K562 (cell line): ENCODE data around the gene C11orf98. TPM values are rescaled to one million over a fixed set of nuclear protein-coding genes. Genes with fewer than 3 reads are reported as not detected.

Experiments used
- CEBPB ChIP-seq: fragments of 450-650 bp; IDR thresholded peaks from 2 replicates; pipeline ENCODE4 v1.6.1; 2016; ENCODE audit warnings: missing genetic modification characterization, missing compliant biosample characterization
- EHMT2 ChIP-seq: fragments of 450-650 bp; IDR thresholded peaks from 2 replicates; pipeline ENCODE4 v1.6.1; 2018; ENCODE audit warnings: antibody characterized with exemption
- MEIS2 ChIP-seq: fragments of 450-650 bp; IDR thresholded peaks from 2 replicates; pipeline ENCODE4 v1.6.1; 2014; ENCODE audit warnings: mild to moderate bottlenecking; ENCODE audit not compliant: partially characterized antibody
- NFE2L1 ChIP-seq: fragments of 450-650 bp; IDR thresholded peaks from 2 replicates; pipeline ENCODE4 v1.6.1; 2016; ENCODE audit warnings: missing genetic modification characterization, low read depth, mild to moderate bottlenecking, missing compliant biosample characterization, moderate library complexity, borderline replicate concordance
- NUFIP1 ChIP-seq: fragments of 450-650 bp; IDR thresholded peaks from 2 replicates; pipeline ENCODE4 v1.6.1; 2018; ENCODE audit not compliant: partially characterized antibody
- RBFOX2 ChIP-seq: fragments of 200-400 bp; formaldehyde crosslinking; IDR thresholded peaks from 2 replicates; pipeline ENCODE4 v1.6.1; 2017; ENCODE audit warnings: low read depth, mild to moderate bottlenecking, low read length, moderate library complexity
- SAP30 ChIP-seq: fragments of 200-600 bp; sonication (generic); IDR thresholded peaks from 2 replicates; pipeline ENCODE4 v1.6.1; 2012; ENCODE audit warnings: borderline replicate concordance, low read depth, mild to moderate bottlenecking, moderate library complexity, low read length, control low read depth, inconsistent platforms; ENCODE audit not compliant: insufficient read depth, poor library complexity, severe bottlenecking
- SIX5 ChIP-seq, 2 experiments: IDR thresholded peaks; 2 replicates each; pipeline ENCODE4 v1.6.1; 2011; ENCODE audit warnings: low read length in 2 of 2, borderline replicate concordance in 1 of 2, low read depth in 1 of 2, mild to moderate bottlenecking in 1 of 2, moderate library complexity in 1 of 2; ENCODE audit not compliant: insufficient read depth in 1 of 2
- SMAD4 ChIP-seq: fragments of 250-450 bp; sonication (Bioruptor Pico); conservative IDR thresholded peaks from 2 replicates; pipeline ENCODE4 v1.8.0; 2021; ENCODE audit warnings: inconsistent platforms, mild to moderate bottlenecking, moderate library complexity
- U2AF2 ChIP-seq: fragments of 200-400 bp; formaldehyde crosslinking; optimal IDR thresholded peaks from 2 replicates; pipeline ENCODE3; 2017; ENCODE audit warnings: low read depth, mild to moderate bottlenecking, low read length
- ZC3H11A ChIP-seq: IDR thresholded peaks from 2 replicates; pipeline ENCODE4 v1.6.1; 2012; ENCODE audit warnings: low read depth, low read length, improper control_type of control experiment
- ZC3H4 ChIP-seq: sonication (generic); formaldehyde crosslinking; IDR thresholded peaks from 2 replicates; pipeline ENCODE4 v1.9.0; 2021; ENCODE audit warnings: missing genetic modification reagents, borderline replicate concordance
- ZFP1 ChIP-seq: fragments of 450-650 bp; formaldehyde crosslinking; IDR thresholded peaks from 2 replicates; pipeline ENCODE4 v1.4.0; 2020; ENCODE audit warnings: mild to moderate bottlenecking, mixed read lengths
- ZNF311 ChIP-seq: fragments of 250-450 bp; sonication (Bioruptor Pico); IDR thresholded peaks from 2 replicates; pipeline ENCODE4 v1.4.0; 2020; ENCODE audit warnings: mild to moderate bottlenecking, moderate library complexity
- ZNF316 ChIP-seq: fragments of 450-650 bp; IDR thresholded peaks from 2 replicates; pipeline ENCODE4 v1.6.1; 2016
- ZNF586 ChIP-seq: fragments of 450-650 bp; formaldehyde crosslinking; conservative IDR thresholded peaks from 2 replicates; pipeline ENCODE4 v1.4.0; 2020; ENCODE audit warnings: mild to moderate bottlenecking, moderate library complexity
- ZNF695 ChIP-seq: fragments of 450-650 bp; formaldehyde crosslinking; IDR thresholded peaks from 2 replicates; pipeline ENCODE4 v1.4.0; 2020; ENCODE audit warnings: mild to moderate bottlenecking, moderate library complexity
- polyA plus RNA-seq, 8 experiments: library from polyadenylated mRNA; depleted of rRNA in 4 of 8; stranded (reverse) in 5 of 8; unstranded in 3 of 8; fragments of >200 nt; fragmentation: Nextera tagmentation in 2 of 8; fragmentation: Illumina TruSeq in 1 of 8; extraction: Ambion mirVana in 2 of 8; extraction: Trizol in 1 of 8; gene quantifications; 2 replicates each; pipeline versions ENCODE4 v1.2.1 to v1.2.3, GENCODE V29; 2011 to 2014; ENCODE audit warnings: inconsistent platforms in 1 of 8, missing spikeins in 1 of 8
- total RNA-seq, 7 experiments: library from RNA; depleted of rRNA in 6 of 7; stranded (reverse); fragments of >200 nt in 6 of 7; fragmentation: Illumina TruSeq in 2 of 7; extraction: Trizol in 2 of 7; gene quantifications; 2 replicates each; pipeline versions ENCODE4 v1.2.1 to v1.2.3, GENCODE V29; 2011 to 2021; ENCODE audit warnings: low replicate concordance in 1 of 7
- TF ChIP-seq, protein P1 (sequence below): fragments of 450-650 bp; formaldehyde crosslinking; IDR thresholded peaks from 2 replicates; pipeline ENCODE4 v1.4.0; 2020; ENCODE audit warnings: mild to moderate bottlenecking, moderate library complexity
- TF ChIP-seq, protein P2 (sequence below): fragments of 450-650 bp; IDR thresholded peaks from one replicate; pipeline ENCODE4 v1.6.1; 2018; ENCODE audit warnings: mild to moderate bottlenecking, moderate library complexity; ENCODE audit not compliant: partially characterized antibody
- TF ChIP-seq, protein P3 (sequence below): fragments of 250-450 bp; sonication (Bioruptor Pico); IDR thresholded peaks from 2 replicates; pipeline ENCODE4 v1.9.0; 2021; ENCODE audit warnings: mild to moderate bottlenecking, inconsistent platforms
- TF ChIP-seq, protein P4 (sequence below): sonication (generic); formaldehyde crosslinking; IDR thresholded peaks from 2 replicates; pipeline ENCODE4 v1.8.1; 2023; ENCODE audit warnings: mild to moderate bottlenecking, missing genetic modification reagents

C11orf98 gene
- total and polyA plus RNA-seq, 9 of the 15 experiments (the other 6 are each of a cell fraction or from before 2014, with no cell fraction given), result 103 to 352 (median 218) TPM

DNA sequence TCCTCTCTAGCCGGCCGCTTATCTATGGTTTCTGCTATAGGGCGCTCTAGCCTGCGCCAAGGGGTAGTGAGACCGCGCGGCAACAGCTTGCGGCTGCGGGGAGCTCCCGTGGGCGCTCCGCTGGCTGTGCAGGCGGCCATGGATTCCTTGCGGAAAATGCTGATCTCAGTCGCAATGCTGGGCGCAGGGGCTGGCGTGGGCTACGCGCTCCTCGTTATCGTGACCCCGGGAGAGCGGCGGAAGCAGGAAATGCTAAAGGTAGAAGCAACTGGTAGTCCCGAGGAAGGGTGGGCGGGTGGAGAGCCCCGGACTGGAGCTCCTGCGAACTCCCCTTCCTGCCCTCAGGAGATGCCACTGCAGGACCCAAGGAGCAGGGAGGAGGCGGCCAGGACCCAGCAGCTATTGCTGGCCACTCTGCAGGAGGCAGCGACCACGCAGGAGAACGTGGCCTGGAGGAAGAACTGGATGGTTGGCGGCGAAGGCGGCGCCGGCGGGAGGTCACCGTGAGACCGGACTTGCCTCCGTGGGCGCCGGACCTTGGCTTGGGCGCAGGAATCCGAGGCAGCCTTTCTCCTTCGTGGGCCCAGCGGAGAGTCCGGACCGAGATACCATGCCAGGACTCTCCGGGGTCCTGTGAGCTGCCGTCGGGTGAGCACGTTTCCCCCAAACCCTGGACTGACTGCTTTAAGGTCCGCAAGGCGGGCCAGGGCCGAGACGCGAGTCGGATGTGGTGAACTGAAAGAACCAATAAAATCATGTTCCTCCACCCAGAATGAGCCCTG is 6.8 kb upstream of the C11orf98 start, which contains the start of the genes LBHD1 and UQCC3 (continued):
- TF ChIP-seq, protein P1, sequence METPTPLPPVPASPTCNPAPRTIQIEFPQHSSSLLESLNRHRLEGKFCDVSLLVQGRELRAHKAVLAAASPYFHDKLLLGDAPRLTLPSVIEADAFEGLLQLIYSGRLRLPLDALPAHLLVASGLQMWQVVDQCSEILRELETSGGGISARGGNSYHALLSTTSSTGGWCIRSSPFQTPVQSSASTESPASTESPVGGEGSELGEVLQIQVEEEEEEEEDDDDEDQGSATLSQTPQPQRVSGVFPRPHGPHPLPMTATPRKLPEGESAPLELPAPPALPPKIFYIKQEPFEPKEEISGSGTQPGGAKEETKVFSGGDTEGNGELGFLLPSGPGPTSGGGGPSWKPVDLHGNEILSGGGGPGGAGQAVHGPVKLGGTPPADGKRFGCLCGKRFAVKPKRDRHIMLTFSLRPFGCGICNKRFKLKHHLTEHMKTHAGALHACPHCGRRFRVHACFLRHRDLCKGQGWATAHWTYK (CRISPR knock-in tag), result peak; percentile 57; the same call in 1 of the 2 replicates
- TF ChIP-seq ZNF311, result no peak
- TF ChIP-seq RBFOX2, result peak; percentile 93
- peak; percentile 35; the same call in 1 of the 2 replicates for TF ChIP-seq ZNF695 (CRISPR knock-in tag)
- no peak for TF ChIP-seq ZNF586 (CRISPR knock-in tag)
- TF ChIP-seq, protein P2, sequence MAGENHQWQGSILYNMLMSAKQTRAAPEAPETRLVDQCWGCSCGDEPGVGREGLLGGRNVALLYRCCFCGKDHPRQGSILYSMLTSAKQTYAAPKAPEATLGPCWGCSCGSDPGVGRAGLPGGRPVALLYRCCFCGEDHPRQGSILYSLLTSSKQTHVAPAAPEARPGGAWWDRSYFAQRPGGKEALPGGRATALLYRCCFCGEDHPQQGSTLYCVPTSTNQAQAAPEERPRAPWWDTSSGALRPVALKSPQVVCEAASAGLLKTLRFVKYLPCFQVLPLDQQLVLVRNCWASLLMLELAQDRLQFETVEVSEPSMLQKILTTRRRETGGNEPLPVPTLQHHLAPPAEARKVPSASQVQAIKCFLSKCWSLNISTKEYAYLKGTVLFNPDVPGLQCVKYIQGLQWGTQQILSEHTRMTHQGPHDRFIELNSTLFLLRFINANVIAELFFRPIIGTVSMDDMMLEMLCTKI, result no peak
- TF ChIP-seq, protein P3, sequence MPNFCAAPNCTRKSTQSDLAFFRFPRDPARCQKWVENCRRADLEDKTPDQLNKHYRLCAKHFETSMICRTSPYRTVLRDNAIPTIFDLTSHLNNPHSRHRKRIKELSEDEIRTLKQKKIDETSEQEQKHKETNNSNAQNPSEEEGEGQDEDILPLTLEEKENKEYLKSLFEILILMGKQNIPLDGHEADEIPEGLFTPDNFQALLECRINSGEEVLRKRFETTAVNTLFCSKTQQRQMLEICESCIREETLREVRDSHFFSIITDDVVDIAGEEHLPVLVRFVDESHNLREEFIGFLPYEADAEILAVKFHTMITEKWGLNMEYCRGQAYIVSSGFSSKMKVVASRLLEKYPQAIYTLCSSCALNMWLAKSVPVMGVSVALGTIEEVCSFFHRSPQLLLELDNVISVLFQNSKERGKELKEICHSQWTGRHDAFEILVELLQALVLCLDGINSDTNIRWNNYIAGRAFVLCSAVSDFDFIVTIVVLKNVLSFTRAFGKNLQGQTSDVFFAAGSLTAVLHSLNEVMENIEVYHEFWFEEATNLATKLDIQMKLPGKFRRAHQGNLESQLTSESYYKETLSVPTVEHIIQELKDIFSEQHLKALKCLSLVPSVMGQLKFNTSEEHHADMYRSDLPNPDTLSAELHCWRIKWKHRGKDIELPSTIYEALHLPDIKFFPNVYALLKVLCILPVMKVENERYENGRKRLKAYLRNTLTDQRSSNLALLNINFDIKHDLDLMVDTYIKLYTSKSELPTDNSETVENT (CRISPR knock-in tag), result peak; percentile 91
- TF ChIP-seq U2AF2, result no peak
- no peak for TF ChIP-seq ZFP1 (CRISPR knock-in tag)
- TF ChIP-seq NFE2L1 (tag), result no peak
- no peak for TF ChIP-seq SIX5 (IDR thresholded peaks at IDR 0.05; ENCODE audit: borderline replicate concordance in 1 of 2, insufficient read depth in 1 of 2, low read depth in 1 of 2, low read length in 2 of 2)
- 0 out of 2 replicates have a peak, but pooled peaks have one; percentile 42 for TF ChIP-seq ZNF316
- no peak; the same call in 1 of the 2 replicates for TF ChIP-seq ZC3H11A
- TF ChIP-seq ZC3H4 (CRISPR knock-in tag), result 0 out of 2 replicates have a peak, but pooled peaks have one; percentile 69
- TF ChIP-seq MEIS2, result no peak
- TF ChIP-seq, protein P4, sequence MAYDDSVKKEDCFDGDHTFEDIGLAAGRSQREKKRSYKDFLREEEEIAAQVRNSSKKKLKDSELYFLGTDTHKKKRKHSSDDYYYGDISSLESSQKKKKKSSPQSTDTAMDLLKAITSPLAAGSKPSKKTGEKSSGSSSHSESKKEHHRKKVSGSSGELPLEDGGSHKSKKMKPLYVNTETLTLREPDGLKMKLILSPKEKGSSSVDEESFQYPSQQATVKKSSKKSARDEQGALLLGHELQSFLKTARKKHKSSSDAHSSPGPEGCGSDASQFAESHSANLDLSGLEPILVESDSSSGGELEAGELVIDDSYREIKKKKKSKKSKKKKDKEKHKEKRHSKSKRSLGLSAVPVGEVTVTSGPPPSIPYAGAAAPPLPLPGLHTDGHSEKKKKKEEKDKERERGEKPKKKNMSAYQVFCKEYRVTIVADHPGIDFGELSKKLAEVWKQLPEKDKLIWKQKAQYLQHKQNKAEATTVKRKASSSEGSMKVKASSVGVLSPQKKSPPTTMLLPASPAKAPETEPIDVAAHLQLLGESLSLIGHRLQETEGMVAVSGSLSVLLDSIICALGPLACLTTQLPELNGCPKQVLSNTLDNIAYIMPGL, result peak; percentile 57; the same call in 1 of the 2 replicates
- TF ChIP-seq SMAD4 (CRISPR knock-in tag), result peak; percentile 20; the same call in 1 of the 2 replicates
- TF ChIP-seq SAP30, result peak; percentile 72
- TF ChIP-seq NUFIP1, result no peak
- no peak for TF ChIP-seq CEBPB (tag)
- TF ChIP-seq EHMT2, result no peak
